ENCODE results near the gene LRRC74B. TPM values are rescaled to one million over a fixed set of nuclear protein-coding genes. Genes with fewer than 3 reads are reported as not detected.

LRRC74B gene
- total RNA-seq, 1 donor: under 0.01 TPM

DNA sequence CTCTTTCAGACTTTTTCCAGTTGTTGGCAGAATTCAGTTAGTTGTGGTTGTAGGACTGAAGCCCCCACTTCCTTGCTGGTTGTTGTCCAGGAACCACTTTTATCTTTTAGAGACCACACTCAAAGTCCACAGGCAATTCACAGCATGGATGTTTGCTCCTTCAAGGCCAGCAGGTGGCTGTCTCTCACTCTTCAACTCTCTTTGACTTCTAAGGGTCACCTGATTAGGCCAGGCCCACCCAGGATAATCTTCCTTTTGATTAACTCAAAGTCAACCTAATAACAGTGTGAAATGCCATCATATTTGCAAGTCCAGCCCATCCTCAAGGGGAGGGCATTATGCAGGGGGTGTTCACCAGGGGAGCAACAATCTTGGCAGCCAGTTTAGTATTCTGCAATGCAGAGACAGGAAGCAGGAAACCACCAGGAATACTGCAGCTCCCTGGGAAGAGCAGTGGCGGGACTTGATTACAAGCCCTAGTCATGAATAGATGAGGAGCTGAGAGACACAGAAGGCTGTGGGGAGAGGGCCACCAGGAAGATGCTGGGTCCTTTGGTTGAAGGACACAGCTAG, 52.4 kb downstream of the LRRC74B start:
- peak in 2 of 3 donors; percentile 9 to 47 for DNase-seq (ENCODE audit: low read depth in 2 of 3, low spot score in 2 of 3)

DNA sequence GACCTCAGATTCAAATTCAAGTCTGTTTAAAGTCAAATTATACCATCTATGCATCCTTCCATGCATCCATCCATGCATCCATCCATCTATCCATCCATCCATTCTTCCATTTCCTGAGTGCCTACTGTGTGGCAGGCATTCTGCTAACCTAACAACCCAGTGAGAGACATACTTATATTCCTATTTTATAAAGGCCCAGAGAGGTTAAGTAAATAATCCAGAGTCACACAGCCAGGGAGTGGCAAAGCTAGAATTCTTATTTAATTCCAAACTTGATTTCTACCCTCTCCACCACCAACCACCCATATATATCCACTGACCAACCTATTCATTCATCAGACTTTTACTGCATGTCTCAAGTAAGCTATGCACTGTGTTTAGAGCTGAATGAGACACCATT, 53.8 kb downstream of the LRRC74B start:
- no peak for DNase-seq (ENCODE audit: low read depth in 2 of 3, low spot score in 2 of 3)

DNA sequence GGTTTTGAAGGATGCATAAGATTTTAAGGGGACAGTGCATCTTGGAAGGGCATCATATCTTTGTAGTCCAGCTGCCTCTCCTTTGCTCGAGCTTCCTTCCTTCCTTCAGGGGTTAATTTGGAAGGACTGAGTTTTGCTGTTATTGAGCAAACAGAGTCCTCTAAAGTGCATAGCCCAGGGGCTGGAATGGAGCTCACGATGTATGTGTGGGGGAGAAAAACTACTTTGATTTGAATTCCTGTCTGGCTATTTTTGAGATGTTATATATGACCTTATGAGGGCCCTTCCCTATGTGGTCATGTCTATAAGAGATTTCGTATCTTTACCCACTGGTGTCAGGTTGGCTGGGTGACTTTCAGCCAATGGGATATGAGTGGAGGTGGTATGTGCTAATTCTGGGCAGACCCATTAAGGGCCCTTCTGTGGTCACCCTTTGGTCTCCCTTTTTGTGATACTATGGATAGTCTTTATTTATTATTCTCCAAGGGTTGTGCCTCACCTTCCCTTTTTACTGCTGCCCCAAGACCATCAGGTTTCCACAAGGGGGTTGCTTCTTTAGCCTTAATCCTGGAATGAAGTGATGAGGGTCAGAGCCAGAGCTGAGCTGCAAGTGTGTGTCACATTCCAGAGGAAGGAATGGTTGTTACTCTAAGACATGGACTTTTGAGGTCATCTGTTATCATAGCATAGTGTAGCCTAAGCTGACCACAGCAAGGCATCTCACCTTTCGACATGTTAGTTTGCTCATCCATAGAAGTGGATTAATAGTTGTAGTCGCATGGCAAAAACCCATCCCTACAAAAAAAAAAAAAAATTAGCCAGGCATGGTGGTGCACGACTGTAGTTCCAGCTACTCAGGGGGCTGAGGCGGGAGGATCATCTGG, 54.6 kb downstream of the LRRC74B start:
- DNase-seq (ENCODE audit: low read depth in 2 of 3, low spot score in 2 of 3): no peak

DNA sequence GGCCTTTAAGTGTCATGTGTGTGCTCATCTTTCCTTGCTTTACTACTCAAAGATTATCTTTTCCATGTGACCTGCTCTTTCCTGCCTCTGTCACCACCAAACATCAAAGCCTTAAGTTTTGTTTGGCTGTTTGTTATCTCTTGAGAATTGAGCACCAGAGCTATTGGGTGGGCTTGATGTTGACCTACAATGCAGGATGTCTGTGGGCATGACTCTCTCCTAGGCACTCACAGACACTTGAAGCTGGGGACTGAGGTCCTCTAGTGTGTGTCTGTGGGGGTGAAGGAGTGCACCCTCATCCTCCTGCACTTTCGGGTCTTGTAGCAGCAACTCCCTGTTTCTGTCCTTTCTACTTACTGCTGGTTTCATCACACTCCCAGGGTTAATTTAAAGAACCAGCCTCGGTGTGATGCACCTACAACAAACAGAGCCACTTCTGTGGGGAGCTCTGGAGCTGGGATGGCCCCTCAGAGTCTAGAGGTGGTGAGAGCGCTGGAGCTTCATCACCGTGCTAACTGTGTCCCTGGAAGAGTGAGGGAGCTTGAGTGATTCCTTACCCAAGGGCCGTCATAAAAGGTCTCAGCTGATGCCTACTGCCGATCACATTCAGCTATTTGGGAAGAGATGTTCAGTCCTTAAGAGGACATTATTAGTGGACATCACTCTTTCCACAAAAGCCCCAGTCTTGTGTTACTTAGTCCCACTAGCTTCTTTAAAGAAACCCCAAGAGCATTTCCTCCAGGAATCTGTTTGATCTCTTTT, 56.3 kb downstream of the LRRC74B start:
- DNase-seq (ENCODE audit: low read depth in 2 of 3, low spot score in 2 of 3): no peak

DNA sequence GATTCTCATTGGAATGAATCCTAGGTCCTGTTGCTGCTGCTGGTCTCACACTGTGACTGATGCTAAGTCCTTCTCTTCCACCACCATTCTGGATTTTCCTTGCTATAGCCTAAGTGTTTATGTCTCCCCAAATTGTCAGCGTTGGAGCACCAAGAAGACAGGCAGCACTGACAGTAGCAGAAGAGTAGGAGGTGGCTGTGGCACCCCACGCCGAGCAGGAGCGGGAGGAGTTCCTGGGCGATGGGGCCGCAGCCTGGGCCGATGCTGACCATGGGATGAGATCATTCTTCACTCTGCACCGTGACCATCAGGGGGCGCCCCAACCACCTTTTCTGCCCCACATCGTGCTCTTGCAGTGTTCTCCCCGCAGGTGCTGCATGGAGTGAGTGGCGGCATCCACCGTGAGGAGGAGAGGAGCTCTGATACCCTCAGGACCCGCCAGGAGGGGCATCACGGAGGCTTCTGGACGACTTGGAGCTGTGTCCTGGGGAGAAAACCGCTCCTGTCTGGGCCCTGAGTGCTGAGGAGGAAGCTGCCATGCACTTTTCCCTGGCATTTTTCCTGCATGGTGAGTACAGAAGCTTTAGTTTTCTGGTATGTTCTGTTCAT, 57.0 kb downstream of the LRRC74B start:
- peak; percentile 50 to 77 (median 76) for DNase-seq (ENCODE audit: low read depth in 2 of 3, low spot score in 2 of 3)

DNA sequence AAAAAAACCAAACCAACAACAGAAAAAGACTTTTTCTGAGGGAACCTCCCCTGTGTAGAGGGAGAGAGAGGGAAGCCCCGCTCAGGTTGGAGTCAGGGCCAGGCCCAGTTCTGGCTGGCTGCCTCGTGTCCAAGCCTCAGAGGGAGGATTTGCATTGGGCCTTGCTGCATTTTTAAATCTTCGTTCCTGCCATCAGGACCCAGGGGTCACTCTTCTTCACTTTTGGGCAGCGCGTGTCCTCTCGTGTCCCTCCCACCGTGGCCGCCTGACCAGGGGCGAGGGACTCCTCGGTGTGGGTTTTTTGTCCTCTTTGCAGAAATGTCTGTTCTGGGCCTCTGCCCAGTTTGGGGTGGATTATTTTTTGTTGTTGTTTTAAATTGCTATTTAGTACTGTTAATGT, 57.9 kb downstream of the LRRC74B start:
- no peak for DNase-seq (ENCODE audit: low read depth in 2 of 3, low spot score in 2 of 3)

DNA sequence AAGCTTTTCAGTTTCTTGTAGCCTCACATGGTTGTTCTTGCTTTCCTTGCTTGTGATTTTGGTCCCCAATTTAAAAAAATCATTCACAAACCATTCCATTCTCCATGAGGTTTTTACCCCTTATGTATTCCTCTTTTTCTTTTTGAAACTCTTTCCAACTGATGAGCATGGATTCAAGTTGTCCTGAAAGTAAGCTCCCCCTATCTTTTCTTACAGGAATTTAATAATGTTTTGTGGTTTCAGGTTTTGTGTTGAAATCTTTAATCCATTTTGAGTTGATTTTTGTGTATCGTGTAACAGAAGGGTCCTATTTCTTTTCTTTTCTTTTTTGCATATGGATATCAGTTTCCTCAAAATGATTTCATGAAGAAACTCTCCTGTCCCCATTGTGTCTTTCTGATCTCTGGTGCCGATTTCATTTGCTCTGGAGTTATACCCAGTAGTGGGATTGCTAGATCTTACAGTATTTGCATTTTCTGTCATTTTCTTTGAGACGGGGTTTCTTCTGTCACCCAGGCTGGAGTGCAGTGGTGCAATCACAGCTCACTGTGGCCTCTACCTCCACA, 58.5 kb downstream of the LRRC74B start:
- no peak for DNase-seq (ENCODE audit: low read depth in 2 of 3, low spot score in 2 of 3)

DNA sequence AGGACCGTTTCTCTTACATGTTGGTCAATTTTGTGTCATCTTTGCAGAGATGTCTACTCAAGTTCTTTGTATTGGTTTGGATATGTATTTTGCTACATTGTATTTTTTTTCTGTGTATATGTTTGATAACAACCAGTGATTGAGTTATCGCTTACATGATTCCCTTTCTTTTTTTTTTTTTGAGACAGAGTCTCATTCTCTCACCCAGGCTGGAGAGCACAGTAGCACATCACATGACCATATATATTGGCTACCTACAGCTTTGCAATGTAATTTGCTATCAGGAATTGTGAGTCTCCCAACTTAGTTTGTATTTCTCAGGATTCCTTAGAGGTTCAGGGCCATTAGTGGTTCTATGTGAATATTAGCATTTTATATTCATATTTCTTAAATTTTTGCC, 59.5 kb downstream of the LRRC74B start:
- no peak for DNase-seq (ENCODE audit: low read depth in 2 of 3, low spot score in 2 of 3)

DNA sequence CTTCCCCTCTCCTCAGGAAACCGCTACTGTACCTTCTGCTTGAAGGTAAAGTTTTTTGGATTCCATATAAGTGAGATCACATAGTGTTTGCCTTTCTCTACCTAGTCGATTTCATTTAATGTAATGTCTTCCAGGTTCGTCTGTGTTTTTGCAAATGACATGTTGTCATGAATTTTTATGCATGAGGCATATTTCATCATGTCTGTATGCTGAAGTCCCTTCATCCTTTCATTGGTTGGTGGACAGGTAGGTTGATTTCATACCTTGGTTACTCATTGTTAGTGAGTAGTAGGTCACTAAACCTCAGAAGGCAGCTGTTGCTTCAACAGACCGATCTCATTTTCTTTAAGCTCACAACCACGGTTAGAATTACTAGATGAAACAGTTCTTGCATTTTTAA, 60.3 kb downstream of the LRRC74B start:
- DNase-seq (ENCODE audit: low read depth in 2 of 3, low spot score in 2 of 3): no peak

DNA sequence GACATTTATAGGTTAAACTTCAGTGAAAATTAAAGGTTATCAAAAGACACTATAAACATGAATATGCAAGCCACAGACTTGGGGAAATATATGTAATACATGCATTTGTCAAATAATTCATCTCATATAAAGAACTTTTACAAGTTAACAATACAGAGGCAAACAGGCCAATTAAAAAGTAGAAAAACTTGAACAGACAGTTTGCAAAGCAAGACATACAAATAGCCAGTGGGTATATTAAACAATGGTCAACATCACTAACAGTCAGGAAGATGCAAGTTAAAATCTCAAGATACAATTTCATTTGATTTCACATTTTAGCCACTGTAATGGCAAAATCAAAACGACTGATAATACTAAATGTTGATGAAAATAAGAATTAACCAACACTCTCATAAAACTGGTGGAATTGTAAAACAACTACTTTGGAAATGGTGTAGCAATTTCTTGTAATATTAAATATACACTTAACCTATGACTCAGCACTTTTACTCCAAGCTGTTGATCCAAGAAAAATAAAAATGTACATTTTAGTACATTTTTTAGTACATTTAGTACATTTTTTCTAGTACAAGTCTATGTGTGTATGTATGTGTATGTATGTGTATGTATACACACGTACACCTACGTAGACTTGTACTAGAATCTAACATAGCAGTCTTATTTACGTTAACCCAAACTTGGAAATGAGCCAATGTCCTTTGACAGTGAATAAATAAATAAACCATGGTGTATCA, 62.8 kb downstream of the LRRC74B start:
- DNase-seq (ENCODE audit: low read depth in 2 of 3, low spot score in 2 of 3): no peak

Small RNA genes lying within 50 kb of the gene (small RNA-seq; reads per million reads assigned to genes)
- not detected for gene MIR649

Other genes with a start within 250 kb of the LRRC74B start
- gene PI4KA, start 187.1 kb upstream of the LRRC74B start, total RNA-seq: 108 TPM
- 12.7 TPM for gene SNAP29, start 186.9 kb upstream of the LRRC74B start, total RNA-seq
- 36.9 TPM for gene CRKL, start 128.5 kb upstream of the LRRC74B start, total RNA-seq
- gene AIFM3, start 78.7 kb upstream of the LRRC74B start, total RNA-seq: 1.6 TPM
- 72.2 TPM for gene LZTR1, start 63.6 kb upstream of the LRRC74B start, total RNA-seq
- gene THAP7, start 43.8 kb upstream of the LRRC74B start, total RNA-seq: 40.9 TPM
- gene P2RX6, start 30.8 kb upstream of the LRRC74B start, total RNA-seq: 0.54 TPM
- gene SLC7A4, start 13.4 kb upstream of the LRRC74B start, total RNA-seq: 0.81 TPM

Data from hematopoietic multipotent progenitor cell (in vitro differentiated cells).